Liver (tissue), 3 donors: ENCODE data around the gene HMX1.

ENCODE experiments used
- ATF3 ChIP-seq: IDR thresholded peaks from 2 replicates; pipeline ENCODE4 v1.6.1; 2016; ENCODE audit warnings: antibody characterized with exemption
- CTCF ChIP-seq: fragments of 150-350 bp; IDR thresholded peaks from 2 replicates; pipeline ENCODE4 v1.5.1; 2017; ENCODE audit warnings: improper control_type of control experiment, low read depth, low read length; ENCODE audit not compliant: missing input control
- EGR1 ChIP-seq, 2 donors: IDR thresholded peaks; 2 replicates each; pipeline ENCODE4 v1.6.1; 2016 to 2018; ENCODE audit warnings: antibody characterized with exemption in 2 of 2, low read depth in 2 of 2
- FOXA1 ChIP-seq: IDR thresholded peaks from 2 replicates; pipeline ENCODE4 v1.6.1; 2016; ENCODE audit warnings: antibody characterized with exemption
- HNF4A ChIP-seq, 2 donors: conservative IDR thresholded peaks; 2 replicates each; pipeline ENCODE4 v1.6.1; 2016; ENCODE audit warnings: antibody characterized with exemption in 2 of 2, mild to moderate bottlenecking in 2 of 2
- JUND ChIP-seq, 2 donors: IDR thresholded peaks; 2 replicates each; pipeline ENCODE4 v1.6.1; 2016; ENCODE audit warnings: antibody characterized with exemption in 2 of 2
- RAD21 ChIP-seq, 2 donors: IDR thresholded peaks; 2 replicates each; pipeline ENCODE4 v1.6.1; 2016; ENCODE audit warnings: antibody characterized with exemption in 2 of 2, mild to moderate bottlenecking in 2 of 2
- TAF1 ChIP-seq: conservative IDR thresholded peaks from 2 replicates; pipeline ENCODE4 v1.6.1; 2016; ENCODE audit warnings: antibody characterized with exemption, mild to moderate bottlenecking
- YY1 ChIP-seq: IDR thresholded peaks from 2 replicates; pipeline ENCODE4 v1.6.1; 2016; ENCODE audit warnings: antibody characterized with exemption, mild to moderate bottlenecking
- TF ChIP-seq, protein P1 (sequence below): IDR thresholded peaks from 2 replicates; pipeline ENCODE4 v1.6.1; 2016; ENCODE audit warnings: antibody characterized with exemption, mild to moderate bottlenecking
- TF ChIP-seq, protein P2 (sequence below): IDR thresholded peaks from 2 replicates; pipeline ENCODE4 v1.6.1; 2016; ENCODE audit warnings: antibody characterized with exemption
- TF ChIP-seq, protein P3 (sequence below): IDR thresholded peaks from 2 replicates; pipeline ENCODE4 v1.6.1; 2016; ENCODE audit warnings: antibody characterized with exemption
- donor health status: healthy.
- donor health status: healthy.

GRCh38 chr4:8817096-8817812 lies 54.4 kb downstream of the HMX1 start:
- no peak for TF ChIP-seq EGR1 (IDR thresholded peaks at IDR 0.05; ENCODE audit: low read depth in 2 of 2)
- TF ChIP-seq, protein P1, sequence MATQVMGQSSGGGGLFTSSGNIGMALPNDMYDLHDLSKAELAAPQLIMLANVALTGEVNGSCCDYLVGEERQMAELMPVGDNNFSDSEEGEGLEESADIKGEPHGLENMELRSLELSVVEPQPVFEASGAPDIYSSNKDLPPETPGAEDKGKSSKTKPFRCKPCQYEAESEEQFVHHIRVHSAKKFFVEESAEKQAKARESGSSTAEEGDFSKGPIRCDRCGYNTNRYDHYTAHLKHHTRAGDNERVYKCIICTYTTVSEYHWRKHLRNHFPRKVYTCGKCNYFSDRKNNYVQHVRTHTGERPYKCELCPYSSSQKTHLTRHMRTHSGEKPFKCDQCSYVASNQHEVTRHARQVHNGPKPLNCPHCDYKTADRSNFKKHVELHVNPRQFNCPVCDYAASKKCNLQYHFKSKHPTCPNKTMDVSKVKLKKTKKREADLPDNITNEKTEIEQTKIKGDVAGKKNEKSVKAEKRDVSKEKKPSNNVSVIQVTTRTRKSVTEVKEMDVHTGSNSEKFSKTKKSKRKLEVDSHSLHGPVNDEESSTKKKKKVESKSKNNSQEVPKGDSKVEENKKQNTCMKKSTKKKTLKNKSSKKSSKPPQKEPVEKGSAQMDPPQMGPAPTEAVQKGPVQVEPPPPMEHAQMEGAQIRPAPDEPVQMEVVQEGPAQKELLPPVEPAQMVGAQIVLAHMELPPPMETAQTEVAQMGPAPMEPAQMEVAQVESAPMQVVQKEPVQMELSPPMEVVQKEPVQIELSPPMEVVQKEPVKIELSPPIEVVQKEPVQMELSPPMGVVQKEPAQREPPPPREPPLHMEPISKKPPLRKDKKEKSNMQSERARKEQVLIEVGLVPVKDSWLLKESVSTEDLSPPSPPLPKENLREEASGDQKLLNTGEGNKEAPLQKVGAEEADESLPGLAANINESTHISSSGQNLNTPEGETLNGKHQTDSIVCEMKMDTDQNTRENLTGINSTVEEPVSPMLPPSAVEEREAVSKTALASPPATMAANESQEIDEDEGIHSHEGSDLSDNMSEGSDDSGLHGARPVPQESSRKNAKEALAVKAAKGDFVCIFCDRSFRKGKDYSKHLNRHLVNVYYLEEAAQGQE: no peak
- no peak for TF ChIP-seq CTCF
- no peak for TF ChIP-seq YY1
- TF ChIP-seq, protein P2, sequence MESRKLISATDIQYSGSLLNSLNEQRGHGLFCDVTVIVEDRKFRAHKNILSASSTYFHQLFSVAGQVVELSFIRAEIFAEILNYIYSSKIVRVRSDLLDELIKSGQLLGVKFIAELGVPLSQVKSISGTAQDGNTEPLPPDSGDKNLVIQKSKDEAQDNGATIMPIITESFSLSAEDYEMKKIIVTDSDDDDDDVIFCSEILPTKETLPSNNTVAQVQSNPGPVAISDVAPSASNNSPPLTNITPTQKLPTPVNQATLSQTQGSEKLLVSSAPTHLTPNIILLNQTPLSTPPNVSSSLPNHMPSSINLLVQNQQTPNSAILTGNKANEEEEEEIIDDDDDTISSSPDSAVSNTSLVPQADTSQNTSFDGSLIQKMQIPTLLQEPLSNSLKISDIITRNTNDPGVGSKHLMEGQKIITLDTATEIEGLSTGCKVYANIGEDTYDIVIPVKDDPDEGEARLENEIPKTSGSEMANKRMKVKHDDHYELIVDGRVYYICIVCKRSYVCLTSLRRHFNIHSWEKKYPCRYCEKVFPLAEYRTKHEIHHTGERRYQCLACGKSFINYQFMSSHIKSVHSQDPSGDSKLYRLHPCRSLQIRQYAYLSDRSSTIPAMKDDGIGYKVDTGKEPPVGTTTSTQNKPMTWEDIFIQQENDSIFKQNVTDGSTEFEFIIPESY: no peak
- TF ChIP-seq, protein P3, sequence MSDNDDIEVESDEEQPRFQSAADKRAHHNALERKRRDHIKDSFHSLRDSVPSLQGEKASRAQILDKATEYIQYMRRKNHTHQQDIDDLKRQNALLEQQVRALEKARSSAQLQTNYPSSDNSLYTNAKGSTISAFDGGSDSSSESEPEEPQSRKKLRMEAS: no peak
- TF ChIP-seq RAD21 (IDR thresholded peaks at IDR 0.05): no peak
- no peak for TF ChIP-seq JUND (IDR thresholded peaks at IDR 0.05)
- no peak for TF ChIP-seq FOXA1
- TF ChIP-seq TAF1: no peak
- no peak for TF ChIP-seq ATF3
- TF ChIP-seq HNF4A (conservative IDR thresholded peaks at IDR 0.05): no peak
